ENCODE data around the gene CCDC127.
"Not testable (repeated sequence)": the region's sequence is repeated elsewhere in the genome, so short reads cannot be mapped to it uniquely, and the experiment has no call there.

Gene CCDC127

GRCh38 chr5:203246-203930, 14.6 kb downstream of the CCDC127 start:
- no peak for DNase-seq

- DNase-seq, result no peak
Observed at GRCh38 chr5:201672-202071, 16.3 kb downstream of the CCDC127 start.

- DNase-seq, result no peak
Observed at GRCh38 chr5:200985-201384, 17.0 kb downstream of the CCDC127 start.

- no peak for DNase-seq
Observed at GRCh38 chr5:199950-200645, 17.9 kb downstream of the CCDC127 start.

GRCh38 chr5:199197-199949, 18.6 kb downstream of the CCDC127 start:
- DNase-seq, result no peak

GRCh38 chr5:198516-199196, 19.3 kb downstream of the CCDC127 start:
- no peak for DNase-seq

- DNase-seq, result no peak
Observed at GRCh38 chr5:197892-198489, 20.0 kb downstream of the CCDC127 start.

GRCh38 chr5:197031-197430, 20.9 kb downstream of the CCDC127 start:
- not testable (repeated sequence) for DNase-seq

- no peak for DNase-seq
Observed at GRCh38 chr5:196350-196749, 21.6 kb downstream of the CCDC127 start.

- no peak for DNase-seq
Observed at GRCh38 chr5:195401-196160, 22.4 kb downstream of the CCDC127 start.

GRCh38 chr5:194603-195209, 23.2 kb downstream of the CCDC127 start:
- no peak for DNase-seq

- no peak for DNase-seq
Observed at GRCh38 chr5:194102-194501, 23.9 kb downstream of the CCDC127 start.

GRCh38 chr5:192970-193831, 24.8 kb downstream of the CCDC127 start:
- no peak for DNase-seq

- no peak for DNase-seq
Observed at GRCh38 chr5:192691-192969, 25.3 kb downstream of the CCDC127 start.

- no peak for DNase-seq
Observed at GRCh38 chr5:191949-192690, 25.8 kb downstream of the CCDC127 start.

- DNase-seq, result no peak
Observed at GRCh38 chr5:191036-191948, 26.7 kb downstream of the CCDC127 start, which contains the start of gene LRRC14B. Gene LRRC14B (plus strand): TSS chr5:191495. CDS start chr5:191539, 44 bp downstream.

GRCh38 chr5:190366-191035, 27.5 kb downstream of the CCDC127 start:
- DNase-seq, result no peak

- no peak for DNase-seq
Observed at GRCh38 chr5:189976-190365, 28.0 kb downstream of the CCDC127 start.

Measured in islet precursor cell (in vitro differentiated cells).